HUES6 (cell line): ENCODE results near the gene DDX39A.
A peak's percentile ranks its signal among the peaks of the same experiment; 100 is the strongest.
"Not testable (repeated sequence)": the region's sequence is repeated elsewhere in the genome, so short reads cannot be mapped to it uniquely, and the experiment has no call there.

Experiments
- H3K27ac ChIP-seq: 2 replicates; pipeline ENCODE4 v1.7.0; 2013; ENCODE audit warnings: low read depth, mild to moderate bottlenecking, low read length, inconsistent platforms
- H3K27me3 ChIP-seq: 2 replicates; pipeline ENCODE4 v1.6.1; 2013; ENCODE audit warnings: low read length; ENCODE audit not compliant: control insufficient read depth, insufficient read depth
- H3K36me3 ChIP-seq: 2 replicates; pipeline ENCODE4 v1.6.1; 2013; ENCODE audit warnings: low read length; ENCODE audit not compliant: control insufficient read depth, insufficient read depth
- H3K4me1 ChIP-seq: 2 replicates; pipeline ENCODE4 v1.6.1; 2013; ENCODE audit warnings: low read length; ENCODE audit not compliant: control insufficient read depth, insufficient read depth
- H3K4me3 ChIP-seq: 2 replicates; pipeline ENCODE4 v1.5.1; 2013; ENCODE audit warnings: low read depth, low read length
- H3K9ac ChIP-seq: one replicate; pipeline ENCODE4 v1.6.1; 2013; ENCODE audit warnings: mild to moderate bottlenecking, low read length
- H3K9me3 ChIP-seq: 2 replicates; pipeline ENCODE4 v1.6.1; 2013; ENCODE audit warnings: low read depth, low read length; ENCODE audit not compliant: control insufficient read depth, insufficient read depth

DDX39A gene

DNA sequence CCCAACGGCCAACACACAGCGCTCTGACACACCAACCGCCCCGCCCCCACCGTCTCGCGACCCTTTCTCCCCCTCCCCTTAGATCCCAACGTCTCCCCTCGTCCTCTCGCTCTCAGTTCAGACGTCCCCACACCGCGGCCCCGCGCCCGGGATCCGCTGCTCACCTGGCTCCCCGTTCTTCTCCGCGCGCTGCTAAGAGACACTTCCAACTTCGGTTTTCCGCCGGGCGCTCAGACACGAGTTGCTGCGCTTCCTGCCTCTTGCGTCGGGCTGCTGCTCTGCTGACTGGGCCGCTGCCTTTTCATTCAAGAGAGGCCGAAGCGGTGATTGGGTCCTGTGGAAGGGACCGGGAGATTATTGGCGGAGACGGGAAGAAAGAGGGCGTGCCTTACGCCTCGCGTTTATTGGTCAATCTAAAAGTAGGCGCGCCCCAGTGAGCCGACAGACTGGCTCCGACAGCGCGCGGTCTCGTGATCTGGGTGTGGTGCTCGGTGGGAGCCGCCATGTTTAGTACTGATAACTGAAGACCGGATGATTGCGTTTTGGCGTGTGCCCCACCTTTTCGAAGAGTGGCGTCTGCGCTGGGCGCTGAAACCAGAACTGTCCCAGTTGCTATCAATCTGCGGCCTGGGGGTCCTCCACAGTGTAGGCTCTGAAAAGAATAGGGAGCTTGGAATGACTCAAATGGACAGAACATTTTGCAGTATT lies at the start of gene DDX39A:
Gene DDX39A, minus strand, starts transcription at position 236 of the 708 bp plus-strand sequence. CDS start 6,121 bp downstream, outside the sequence.
- peak within 1 kb of the TSS; percentile 88 for H3K9ac ChIP-seq
- peak within 1 kb of the TSS; percentile 89 for H3K4me3 ChIP-seq
- H3K4me1 ChIP-seq = peaks cover 6% of the 10 kb centered on the region; the same call in 1 of the 2 replicates
- H3K9me3 ChIP-seq = no peaks in the 10 kb centered on the region
- peaks cover 8% of the 10 kb centered on the region for H3K36me3 ChIP-seq
- no peaks in the 10 kb centered on the region for H3K27me3 ChIP-seq
- peak within 1 kb of the TSS; percentile 95 for H3K27ac ChIP-seq

DNA sequence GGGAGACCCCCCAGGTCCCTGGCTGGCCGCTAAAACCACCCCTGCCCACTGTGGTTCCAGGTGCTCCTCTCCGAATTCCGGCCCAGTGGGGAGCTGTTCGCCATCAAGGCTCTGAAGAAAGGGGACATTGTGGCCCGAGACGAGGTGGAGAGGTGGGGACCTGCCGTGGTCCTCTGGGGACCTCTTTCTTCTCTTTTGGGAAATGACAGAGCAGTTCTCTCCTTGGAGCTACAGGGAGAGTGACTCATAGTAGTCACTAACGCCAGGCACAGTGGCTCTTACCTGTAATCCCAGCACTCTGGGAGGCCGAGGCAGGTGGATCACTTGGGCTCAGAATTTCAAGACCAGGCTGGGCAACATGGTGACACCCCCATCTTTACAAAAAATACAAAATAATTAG lies 48.7 kb upstream of the DDX39A start:
- Histone ChIP-seq H3K36me3 (peaks cover 51% of the 10 kb centered on the region), H3K9ac (no peak overlapping the region), H3K4me3 (no peak overlapping the region), H3K9me3 (no peaks in the 10 kb centered on the region), H3K4me1 (no peaks in the 10 kb centered on the region), H3K27ac (no peak overlapping the region), H3K27me3 (no peaks in the 10 kb centered on the region)

- H3K27me3 ChIP-seq = no peaks in the 10 kb centered on the region
- H3K4me3 ChIP-seq = no peak overlapping the region
- no peak overlapping the region for H3K9ac ChIP-seq
- H3K4me1 ChIP-seq = no peaks in the 10 kb centered on the region
- H3K27ac ChIP-seq = no peak overlapping the region
- H3K9me3 ChIP-seq = no peaks in the 10 kb centered on the region
- peaks cover 54% of the 10 kb centered on the region for H3K36me3 ChIP-seq
Observed at GRCh38 chr19:14467391-14467790, 48.2 kb upstream of the DDX39A start.

- H3K27me3 ChIP-seq = no peaks in the 10 kb centered on the region
- H3K9me3 ChIP-seq = no peaks in the 10 kb centered on the region
- H3K36me3 ChIP-seq = peaks cover 41% of the 10 kb centered on the region
- no peaks in the 10 kb centered on the region for H3K4me1 ChIP-seq
- no peak overlapping the region for H3K27ac ChIP-seq
- H3K9ac ChIP-seq = no peak overlapping the region
- no peak overlapping the region for H3K4me3 ChIP-seq
Observed at GRCh38 chr19:14463747-14464146, 44.6 kb upstream of the DDX39A start.

DNA sequence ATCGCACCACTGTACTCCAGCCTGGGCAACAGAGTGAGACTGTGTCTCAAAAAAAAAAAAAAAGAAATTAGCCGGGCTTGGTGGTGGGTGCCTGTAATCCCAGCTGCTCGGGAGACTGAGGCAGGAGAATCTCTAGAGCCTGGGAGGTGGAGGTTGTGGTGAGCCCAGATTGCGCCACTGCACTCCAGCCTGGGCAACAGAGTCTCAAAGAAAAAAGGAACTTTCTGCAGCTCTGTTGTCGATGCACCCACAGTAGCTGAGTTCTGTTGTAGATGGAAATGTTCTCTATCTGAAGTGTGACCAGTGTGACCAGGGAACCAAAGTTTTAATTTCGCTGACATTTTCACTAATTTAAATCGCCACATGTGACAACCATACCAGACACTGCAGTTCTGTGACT lies 43.3 kb upstream of the DDX39A start:
- H3K27ac ChIP-seq, H3K9ac ChIP-seq, H3K9me3 ChIP-seq, H3K4me3 ChIP-seq, H3K27me3 ChIP-seq, H3K4me1 ChIP-seq: not testable (repeated sequence)
- peaks cover 35% of the 10 kb centered on the region for H3K36me3 ChIP-seq

DNA sequence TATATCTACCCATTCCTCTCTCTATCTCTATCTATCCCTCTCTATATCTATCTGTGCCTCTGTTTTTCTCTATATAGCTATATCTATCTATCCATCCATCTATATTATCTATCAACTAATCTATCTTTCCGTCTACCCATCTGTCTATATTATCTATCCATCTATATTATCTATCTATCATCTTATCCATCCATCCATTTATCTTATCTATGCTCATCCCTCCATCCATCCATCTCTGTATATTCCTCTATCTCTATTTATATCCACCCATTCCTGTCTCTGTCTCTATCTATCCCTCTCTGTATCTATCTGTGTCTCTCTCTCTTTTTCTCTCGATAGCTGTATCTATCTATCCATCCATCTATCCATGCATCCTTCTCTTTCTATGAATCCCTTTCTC lies 41.8 kb upstream of the DDX39A start:
- Histone ChIP-seq H3K27ac (no peak overlapping the region), H3K36me3 (peaks cover 27% of the 10 kb centered on the region), H3K9me3 (no peaks in the 10 kb centered on the region), H3K4me3 (no peak overlapping the region), H3K4me1 (no peaks in the 10 kb centered on the region), H3K27me3 (no peaks in the 10 kb centered on the region), H3K9ac (no peak overlapping the region)

DNA sequence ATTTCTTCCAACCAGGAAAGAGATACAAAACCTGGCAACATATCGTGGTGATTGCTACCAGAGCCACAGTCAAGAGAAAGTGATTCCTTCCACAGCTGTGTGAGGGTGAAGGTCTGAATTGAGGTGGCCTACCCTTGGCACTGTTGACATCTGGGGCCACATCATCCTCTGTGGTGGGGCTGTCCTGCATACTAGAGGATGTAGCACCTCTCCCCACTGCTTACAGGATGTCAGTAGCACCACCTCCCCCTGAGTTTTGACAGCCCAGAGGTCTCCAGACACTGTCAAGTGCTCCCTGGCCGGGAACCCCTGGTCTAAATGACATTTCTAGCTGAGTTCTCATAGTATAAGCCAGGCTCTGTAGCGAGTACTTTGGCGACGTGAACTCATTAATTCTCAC lies 40.6 kb upstream of the DDX39A start:
- H3K27ac ChIP-seq = no peak overlapping the region
- H3K36me3 ChIP-seq = peaks cover 27% of the 10 kb centered on the region
- H3K9me3 ChIP-seq = no peaks in the 10 kb centered on the region
- no peak overlapping the region for H3K4me3 ChIP-seq
- no peaks in the 10 kb centered on the region for H3K27me3 ChIP-seq
- no peaks in the 10 kb centered on the region for H3K4me1 ChIP-seq
- H3K9ac ChIP-seq = no peak overlapping the region

- H3K9me3 ChIP-seq, H3K4me1 ChIP-seq, H3K4me3 ChIP-seq, H3K27ac ChIP-seq, H3K9ac ChIP-seq, H3K27me3 ChIP-seq: not testable (repeated sequence)
- H3K36me3 ChIP-seq = peaks cover 39% of the 10 kb centered on the region
Observed at GRCh38 chr19:14452303-14452702, 33.2 kb upstream of the DDX39A start.

DNA sequence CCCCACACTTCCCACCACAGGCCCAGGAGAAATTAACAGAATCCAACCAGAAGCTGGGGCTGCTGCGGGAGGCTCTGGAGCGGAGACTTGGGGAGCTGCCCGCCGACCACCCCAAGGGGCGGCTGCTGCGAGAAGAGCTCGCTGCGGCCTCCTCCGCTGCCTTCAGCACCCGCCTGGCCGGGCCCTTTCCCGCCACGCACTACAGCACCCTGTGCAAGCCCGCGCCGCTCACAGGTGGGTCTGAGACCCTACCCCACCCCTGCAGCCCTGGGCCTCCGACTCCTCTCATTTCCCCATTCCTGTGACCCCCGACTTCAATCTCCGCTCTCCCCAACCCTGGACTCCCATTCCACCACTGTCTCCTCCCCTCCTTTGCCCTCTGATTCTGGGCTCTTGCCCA lies 31.7 kb upstream of the DDX39A start:
- Histone ChIP-seq H3K9ac (no peak overlapping the region), H3K27ac (no peak overlapping the region), H3K4me1 (peaks cover 2% of the 10 kb centered on the region; the same call in 1 of the 2 replicates), H3K9me3 (no peaks in the 10 kb centered on the region), H3K4me3 (no peak overlapping the region), H3K27me3 (no peaks in the 10 kb centered on the region), H3K36me3 (peaks cover 53% of the 10 kb centered on the region)

DNA sequence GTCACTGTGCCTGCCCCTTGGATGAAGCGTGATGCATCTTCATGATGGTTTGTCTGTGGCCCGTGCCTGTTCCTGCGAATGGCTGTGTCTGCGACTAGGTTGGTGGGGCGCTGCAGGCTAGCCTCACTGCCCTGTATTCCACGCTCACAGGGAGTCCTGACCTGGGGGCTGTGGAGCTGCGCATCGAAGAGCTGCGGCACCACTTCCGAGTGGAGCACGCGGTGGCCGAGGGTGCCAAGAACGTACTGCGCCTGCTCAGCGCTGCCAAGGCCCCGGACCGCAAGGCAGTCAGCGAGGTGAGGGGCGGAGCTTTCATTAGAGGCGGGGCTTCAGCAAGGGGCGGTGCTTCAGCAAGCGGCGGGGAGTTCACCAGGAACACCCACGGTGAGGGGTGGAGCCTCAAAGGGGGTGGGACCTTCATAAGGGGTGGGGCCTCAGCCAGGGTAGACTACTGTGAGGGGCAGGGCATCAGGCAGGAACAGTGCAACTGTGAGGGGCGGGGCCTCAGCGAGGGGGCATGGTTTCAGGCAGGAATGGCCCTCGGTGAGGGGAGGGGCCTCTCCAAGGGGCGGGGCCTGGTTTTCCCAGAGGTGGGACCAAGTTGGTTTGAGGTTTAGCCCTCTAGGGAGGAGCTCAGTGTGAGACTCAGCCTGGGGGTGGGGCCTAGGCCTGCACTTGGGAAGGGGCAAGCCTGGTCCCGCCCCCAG lies 31.2 kb upstream of the DDX39A start:
- no peak overlapping the region for H3K9ac ChIP-seq
- H3K4me1 ChIP-seq = peaks cover 2% of the 10 kb centered on the region; the same call in 1 of the 2 replicates
- no peak overlapping the region for H3K4me3 ChIP-seq
- H3K36me3 ChIP-seq = peaks cover 54% of the 10 kb centered on the region
- no peak overlapping the region for H3K27ac ChIP-seq
- no peaks in the 10 kb centered on the region for H3K9me3 ChIP-seq
- H3K27me3 ChIP-seq = no peaks in the 10 kb centered on the region

DNA sequence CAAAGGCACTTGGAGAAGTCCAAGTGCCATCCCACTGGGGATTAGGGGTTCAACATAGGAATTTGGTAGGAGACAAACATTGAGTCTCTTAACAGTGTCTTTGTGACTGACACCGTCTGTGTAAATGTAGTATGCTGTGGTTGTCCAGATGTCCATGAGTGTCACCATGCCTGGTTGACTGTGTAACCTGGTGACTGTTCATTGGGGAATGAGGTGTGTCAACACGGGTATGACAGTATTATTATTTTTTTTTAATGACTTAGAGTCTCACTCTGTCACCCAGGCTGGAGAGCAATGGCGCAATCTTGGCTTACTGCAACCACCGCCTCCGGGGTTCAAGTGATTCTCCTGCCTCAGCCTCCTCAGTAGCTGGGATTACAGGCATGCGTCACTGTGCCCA lies 30.2 kb upstream of the DDX39A start:
- Histone ChIP-seq H3K9me3 (no peaks in the 10 kb centered on the region), H3K27me3 (no peaks in the 10 kb centered on the region), H3K4me3 (no peak overlapping the region), H3K36me3 (peaks cover 52% of the 10 kb centered on the region), H3K4me1 (peaks cover 2% of the 10 kb centered on the region; the same call in 1 of the 2 replicates), H3K9ac (no peak overlapping the region), H3K27ac (no peak overlapping the region)
